T47D (cell line): ENCODE measurements around the gene NFATC2.

ENCODE experiments used
- DNase-seq, 2 experiments: peaks; one replicate each; pipeline versions ENCODE4 v3.0.0 to v3.0.0-alpha.2; 2011 to 2012; ENCODE audit warnings: low read depth in 1 of 2, low spot score in 1 of 2
- JUND ChIP-seq: IDR thresholded peaks from 2 replicates; pipeline ENCODE4 v1.6.1; 2012; ENCODE audit warnings: low read depth
- in situ Hi-C: cut with HindIII; loops from 2 replicates; pipeline ENCODE4 v1.10.0; 2016; ENCODE audit warnings: low sequenced_read_pairs, low pct_unique_long_range_greater_than_20kb

Gene NFATC2

DNA sequence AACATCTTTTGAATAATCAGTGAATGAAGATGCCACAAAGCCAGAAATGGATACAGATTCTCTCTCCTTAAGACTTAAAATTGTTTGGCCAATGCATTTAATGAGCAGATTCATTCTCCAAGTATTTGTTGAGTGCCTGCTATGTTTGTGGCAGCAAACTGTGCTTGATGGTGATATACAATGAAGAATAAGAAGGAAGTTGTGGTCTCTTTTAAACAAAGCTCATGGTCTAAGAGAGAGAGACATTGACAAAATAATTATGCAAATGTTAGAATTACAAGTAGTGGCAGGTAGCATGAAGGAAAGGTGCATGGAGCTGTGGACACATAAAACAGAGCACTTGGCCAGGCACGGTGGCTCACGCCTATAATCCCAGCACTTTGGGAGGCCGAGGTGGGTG is 28.3 kb downstream of the NFATC2 start:
- TF ChIP-seq JUND: no peak
- in situ Hi-C loops: no loop called here
- DNase-seq: no peak

DNA sequence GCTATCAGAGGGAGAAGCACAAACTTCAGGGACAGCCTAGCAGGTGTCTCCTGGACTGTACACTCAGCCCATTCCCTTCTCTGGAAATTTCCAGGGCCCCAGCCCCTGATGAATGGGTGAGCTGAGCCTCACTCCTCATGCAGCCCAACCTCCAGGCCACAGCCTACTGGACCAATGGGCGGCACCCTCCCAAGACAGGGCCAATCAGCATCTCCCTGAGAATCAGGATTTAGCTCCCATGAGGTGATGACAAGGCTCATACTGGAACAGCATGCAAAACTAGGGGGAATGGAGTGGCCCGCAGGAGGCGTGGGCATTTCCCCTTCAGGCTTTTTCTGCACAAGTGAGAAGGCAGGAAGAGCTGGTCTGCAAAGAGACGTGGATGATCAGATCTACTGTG is 29.0 kb downstream of the NFATC2 start:
- TF ChIP-seq JUND: no peak
- DNase-seq: no peak
- in situ Hi-C loops: no loop called here

DNA sequence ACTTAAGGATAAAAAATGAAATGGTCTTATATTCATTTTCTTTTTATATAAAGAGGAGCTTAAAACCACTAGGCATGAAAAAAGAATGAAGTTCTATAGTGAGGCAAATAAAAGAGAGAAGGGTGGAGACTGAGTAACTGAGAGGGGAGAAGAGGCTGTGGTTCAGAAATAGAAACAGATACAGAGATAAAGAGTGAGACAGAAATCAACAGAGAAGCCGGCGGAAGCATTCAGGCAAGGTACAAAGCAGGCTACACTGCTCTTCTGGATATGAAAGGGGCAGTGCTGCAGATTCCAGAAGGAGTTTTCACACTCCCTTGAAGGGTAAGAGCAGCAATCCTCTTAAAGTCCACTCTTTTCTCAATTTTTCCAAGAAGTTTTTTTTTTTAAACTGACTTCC is 29.9 kb downstream of the NFATC2 start:
- in situ Hi-C loops: no loop called here
- DNase-seq: no peak
- no peak for TF ChIP-seq JUND

DNA sequence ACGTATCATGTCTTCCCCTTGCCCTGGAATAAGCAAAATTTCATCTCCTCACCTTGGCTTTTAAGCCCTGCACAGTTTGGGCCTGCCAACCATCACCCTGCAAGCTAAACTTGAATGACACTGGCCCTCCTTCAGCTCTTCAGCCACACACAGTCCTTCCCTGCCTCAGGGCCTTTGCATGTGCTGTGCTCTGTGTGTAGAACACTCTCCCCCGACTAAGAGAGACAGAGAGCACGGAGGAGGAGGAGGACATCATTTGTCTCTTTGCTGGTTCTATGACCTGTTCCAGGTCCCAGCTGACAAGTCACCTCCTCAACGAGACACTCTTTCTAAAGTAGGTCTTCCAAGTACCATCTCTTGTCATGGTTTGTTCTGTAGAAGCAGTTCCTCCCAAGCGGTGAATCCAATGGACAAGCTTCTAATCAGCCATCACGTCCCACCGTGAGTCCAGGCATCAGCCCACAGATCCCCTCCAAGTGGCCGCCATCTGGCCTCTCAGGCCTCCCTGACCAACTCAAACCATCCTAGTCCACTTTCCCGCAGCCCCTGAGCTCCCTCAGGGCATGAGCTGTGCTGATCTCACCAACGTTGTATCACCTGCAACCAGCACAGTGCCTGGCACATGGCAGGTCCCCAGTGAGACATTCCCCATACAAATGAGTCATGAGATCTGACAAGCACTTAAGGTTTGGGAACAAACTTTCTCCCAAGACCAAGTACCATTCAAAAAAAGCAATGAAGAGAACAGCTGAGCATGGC is 30.5 kb downstream of the NFATC2 start:
- TF ChIP-seq JUND: no peak
- in situ Hi-C loops: no loop called here
- no peak for DNase-seq

DNA sequence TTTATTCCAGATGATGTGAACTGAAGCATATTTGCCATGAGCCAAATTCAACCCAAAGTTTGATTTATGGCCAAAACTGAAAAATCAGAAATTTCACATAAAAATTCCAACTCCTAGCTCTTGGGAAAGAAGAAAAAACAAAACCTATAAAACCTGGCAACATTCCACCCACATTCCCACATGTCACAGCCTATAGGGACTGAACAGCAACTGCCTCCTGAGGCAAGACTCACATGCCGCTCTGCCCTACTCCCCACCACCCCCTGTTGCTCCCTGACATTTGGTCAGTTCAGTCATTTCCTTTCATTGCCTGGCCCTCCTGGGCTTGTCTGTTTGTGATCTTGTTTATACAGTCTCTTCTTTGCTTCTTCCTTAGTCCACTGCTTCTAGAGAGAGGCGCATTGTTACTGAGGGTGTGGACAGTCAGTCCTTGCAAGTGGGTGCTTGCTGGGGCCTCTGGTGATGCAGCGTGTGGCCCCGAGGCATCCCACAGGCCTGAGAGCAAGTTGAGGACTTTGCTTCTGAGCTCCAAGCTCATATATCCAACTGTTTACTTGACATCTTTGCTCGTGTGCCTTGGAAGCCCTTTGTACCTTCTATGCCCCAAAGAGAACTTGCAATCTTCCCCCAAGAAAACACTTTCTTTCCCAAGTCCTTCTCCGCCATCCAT is 31.4 kb downstream of the NFATC2 start:
- no peak for DNase-seq
- no peak for TF ChIP-seq JUND
- in situ Hi-C loops: no loop called here

DNA sequence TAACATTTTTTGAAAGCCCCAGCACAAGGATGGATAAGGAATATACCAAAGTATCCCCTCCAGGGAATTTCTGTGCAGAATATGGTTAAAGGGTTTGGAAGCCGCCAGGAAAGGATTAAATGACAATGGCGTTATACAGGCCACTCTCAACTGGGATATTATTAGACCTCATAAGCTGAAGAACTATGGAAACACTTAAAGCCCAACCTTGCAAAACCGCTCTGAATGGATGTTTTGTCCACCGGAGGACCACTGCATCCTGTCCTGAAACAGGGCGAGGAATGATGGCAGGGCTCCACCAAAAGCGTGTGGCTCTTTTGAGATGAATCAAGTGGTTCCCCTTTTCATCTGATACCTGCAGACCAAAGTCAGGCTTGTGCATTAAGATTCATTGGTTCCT is 32.4 kb downstream of the NFATC2 start:
- no peak for TF ChIP-seq JUND
- no peak for DNase-seq
- in situ Hi-C loops: no loop called here

DNA sequence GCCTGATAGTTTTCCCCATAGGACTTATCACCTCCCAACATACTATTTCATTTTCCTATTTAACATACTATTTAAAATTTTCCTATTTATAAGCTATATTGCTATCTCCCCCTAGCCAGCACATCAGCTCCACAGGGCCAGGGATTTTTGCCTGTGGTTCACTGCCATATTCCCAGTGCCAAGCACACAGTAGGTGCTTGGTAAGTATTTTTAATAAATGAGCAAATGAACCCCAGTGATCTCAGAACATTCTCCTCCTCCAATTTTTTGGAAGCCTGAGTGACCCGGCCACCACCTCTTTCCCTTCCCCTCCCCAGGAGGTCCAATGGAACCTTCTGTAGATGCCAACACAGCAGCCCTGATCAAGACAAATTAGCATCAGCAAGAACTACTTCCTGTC is 33.3 kb downstream of the NFATC2 start:
- no peak for DNase-seq
- in situ Hi-C loops: no loop called here
- no peak for TF ChIP-seq JUND

DNA sequence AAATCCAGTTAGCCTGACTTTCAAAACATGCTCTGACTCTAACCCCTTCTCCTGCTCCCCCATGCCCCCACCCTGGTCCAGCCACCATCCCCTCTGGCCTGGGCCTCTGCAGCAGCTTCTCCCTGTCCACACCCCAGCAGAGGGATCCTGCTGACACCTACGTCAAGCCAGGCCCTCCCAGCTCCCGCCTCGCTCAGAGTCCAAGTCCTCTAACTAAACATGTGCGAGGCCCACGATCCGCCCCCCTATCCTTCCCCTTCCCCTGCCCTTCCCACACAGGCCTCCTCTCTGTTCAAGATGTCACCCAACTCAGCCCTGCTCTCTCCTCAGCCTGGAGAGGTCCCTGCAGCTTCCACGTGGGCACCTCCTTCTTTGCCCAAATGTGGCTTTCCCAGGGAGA is 33.7 kb downstream of the NFATC2 start:
- no peak for TF ChIP-seq JUND
- in situ Hi-C loops: no loop called here

DNA sequence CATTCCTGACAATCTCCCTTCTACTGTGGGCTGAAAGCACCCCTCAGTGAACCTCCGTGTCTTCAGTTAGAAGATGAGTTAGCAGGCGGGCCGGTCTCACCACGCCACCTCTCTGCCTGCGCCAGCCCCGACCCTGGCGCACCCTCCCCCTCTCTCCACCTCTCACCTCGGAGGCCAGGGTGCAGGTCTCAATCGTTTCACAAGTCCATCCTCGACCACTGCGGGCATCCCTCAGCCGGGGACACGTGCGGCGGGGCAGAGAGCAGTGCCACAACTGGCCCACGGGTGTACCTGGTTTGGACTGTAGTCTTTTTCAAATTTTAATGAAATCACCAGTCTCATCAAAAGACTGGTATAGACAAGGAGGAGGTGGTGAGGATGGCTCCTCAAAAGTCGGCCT is 34.4 kb downstream of the NFATC2 start:
- in situ Hi-C loops: no loop called here
- no peak for TF ChIP-seq JUND
- DNase-seq: no peak

More for the DNA sequence above, 33.7 kb downstream of the NFATC2 start:
- DNase-seq: no peak

DNA sequence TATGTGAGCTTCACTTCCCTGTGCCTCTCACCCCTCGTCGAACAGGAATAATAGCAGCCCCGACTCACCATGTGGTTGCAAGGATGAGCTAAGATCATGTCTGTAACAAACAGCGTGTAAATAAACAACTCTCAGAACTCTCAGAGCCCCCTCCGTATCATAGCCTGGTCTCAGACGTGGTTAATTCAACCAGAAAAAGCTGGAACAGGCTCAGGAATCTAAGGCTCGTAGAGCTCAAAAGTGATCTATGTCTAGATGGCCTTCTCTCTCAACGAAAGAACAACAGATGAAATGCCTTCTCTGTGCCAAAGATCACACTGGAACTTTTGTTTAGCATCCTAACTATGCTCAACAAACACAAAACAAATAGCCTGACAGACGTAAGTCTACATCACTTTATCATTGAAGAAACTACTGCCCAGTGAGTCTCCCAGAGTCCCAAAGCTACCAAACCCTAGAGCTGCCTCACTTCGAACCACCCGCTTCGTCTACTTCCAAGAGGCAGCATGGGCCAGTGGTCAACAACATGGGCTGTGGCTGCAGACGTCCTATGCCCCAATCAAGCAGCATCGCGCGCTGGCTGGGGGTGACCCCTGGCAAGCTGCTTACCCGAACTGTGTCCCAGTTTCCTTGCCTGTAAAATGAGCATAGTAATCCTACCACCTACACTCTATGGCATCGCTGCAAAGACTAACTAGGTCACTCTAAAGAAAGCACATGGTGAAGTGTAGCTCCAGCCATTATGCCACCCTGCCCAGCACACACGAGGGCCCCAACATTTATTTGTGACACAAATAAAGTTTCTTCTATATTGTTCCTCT is 35.1 kb downstream of the NFATC2 start:
- TF ChIP-seq JUND: no peak
- DNase-seq: peak in 1 of 2 experiments; percentile 73
- in situ Hi-C loops: no loop called here

DNA sequence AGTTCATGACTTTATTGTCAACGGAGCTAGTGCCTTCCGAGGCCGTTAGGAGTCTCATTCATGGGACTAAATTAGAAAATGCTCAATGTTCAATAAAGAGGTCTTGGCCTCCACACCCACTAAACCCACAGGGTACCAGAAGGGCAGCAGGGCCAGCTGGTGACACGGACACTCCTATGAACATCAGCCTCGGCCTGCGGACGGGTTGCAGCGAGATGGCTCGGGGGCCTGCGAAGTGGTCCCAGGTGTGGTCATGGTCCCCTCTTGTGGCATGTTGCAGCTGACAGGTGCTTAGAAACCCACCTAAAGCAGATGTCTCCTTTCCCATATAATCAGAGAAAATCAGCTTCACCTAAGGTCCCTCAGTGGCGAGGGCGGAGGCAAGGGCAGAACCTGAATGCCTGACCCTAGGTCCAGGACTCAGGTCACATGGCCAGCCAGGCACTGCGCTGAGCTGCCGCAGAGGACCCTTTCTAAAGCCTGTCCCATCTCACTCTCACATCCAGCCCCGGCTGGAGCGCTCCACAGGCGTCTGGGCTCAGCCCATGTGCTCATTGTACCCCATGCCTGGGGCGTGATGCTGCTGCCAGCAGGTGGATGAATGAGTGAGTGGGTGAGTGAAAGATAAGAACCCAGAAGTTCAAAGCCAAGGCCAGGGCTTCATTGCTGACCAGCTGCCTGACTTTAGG is 35.8 kb downstream of the NFATC2 start:
- in situ Hi-C loops: no loop called here
- DNase-seq: no peak
- no peak for TF ChIP-seq JUND

DNA sequence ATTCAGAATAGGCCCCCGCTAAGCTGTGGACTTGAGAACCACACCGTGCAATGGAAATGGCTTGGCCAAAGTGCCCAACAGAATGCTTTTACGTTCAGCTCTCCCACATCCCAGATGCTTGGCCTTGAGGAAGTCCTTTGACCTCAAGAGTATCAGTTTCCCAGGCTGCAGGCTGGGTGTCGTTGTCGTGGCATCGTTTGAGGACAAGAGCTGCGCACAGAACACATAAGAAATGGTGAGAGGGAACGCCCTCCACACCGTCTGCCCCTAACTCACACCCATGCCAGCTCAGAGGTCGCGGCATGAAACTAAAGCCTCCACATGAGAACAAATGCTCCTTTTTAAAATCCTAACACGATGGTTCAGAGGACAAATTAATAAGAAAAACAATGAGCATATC is 37.0 kb downstream of the NFATC2 start:
- in situ Hi-C loops: no loop called here
- no peak for TF ChIP-seq JUND
- no peak for DNase-seq

DNA sequence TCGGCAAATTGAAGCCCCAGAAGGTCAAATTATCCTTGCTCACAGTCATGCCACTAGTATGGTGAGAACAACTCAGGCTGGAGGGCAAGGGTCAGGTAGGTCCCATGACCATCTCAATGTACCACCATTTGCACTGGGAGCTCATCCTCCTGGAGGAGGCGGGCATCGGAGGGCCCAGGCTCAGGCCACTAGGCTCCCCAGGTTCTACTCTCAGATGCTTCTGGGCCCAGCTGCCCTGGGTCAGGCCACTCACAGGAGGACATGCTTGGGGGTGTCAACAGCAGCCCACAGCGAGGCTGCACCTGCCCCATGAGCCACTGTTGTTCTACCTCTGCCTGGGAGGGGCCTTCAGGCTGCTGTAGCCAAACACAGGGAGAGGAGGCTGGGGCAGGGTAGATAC is 39.1 kb downstream of the NFATC2 start:
- in situ Hi-C loops: no loop called here
- no peak for DNase-seq
- TF ChIP-seq JUND: no peak
